DND-41 (cell line): ENCODE data around the gene LHX4.

ENCODE experiments used
- CTCF ChIP-seq: IDR thresholded peaks from 2 replicates; pipeline ENCODE4 v1.5.1; 2012; ENCODE audit warnings: borderline replicate concordance, low read length, moderate library complexity, mild to moderate bottlenecking; ENCODE audit not compliant: poor library complexity, severe bottlenecking; ENCODE audit errors: extremely low read depth
- EZH2 ChIP-seq: IDR thresholded peaks from 3 replicates; pipeline ENCODE4 v1.6.1; 2012; ENCODE audit warnings: borderline replicate concordance, low read depth, mild to moderate bottlenecking, moderate library complexity, low read length, inconsistent platforms; ENCODE audit not compliant: severe bottlenecking

- no peak for TF ChIP-seq EZH2
- TF ChIP-seq CTCF = no peak
These were observed 32.8 kb upstream of the LHX4 start for GRCh38 chr1:180197231-180197630.
